GM23338 (cell line): ENCODE measurements around the gene OTUD3. TPM values are rescaled to one million over a fixed set of nuclear protein-coding genes. Genes with fewer than 3 reads are reported as not detected.

Experiments
- ATAC-seq: fragments of 200-7000 bp; cut with Tn5 transposase; 3 replicates; pipeline ENCODE4 v1.9.1; 2020
- DNase-seq: peaks from one replicate; pipeline ENCODE4 v3.0.0-alpha.2; 2015; ENCODE audit warnings: low spot score
- H2AFZ ChIP-seq: fragments of 200-600 bp; sonication (generic); 2 replicates; pipeline ENCODE4 v1.8.0; 2016; ENCODE audit warnings: antibody characterized with exemption, mild to moderate bottlenecking, moderate library complexity
- H3F3A ChIP-seq: fragments of 200-600 bp; sonication (generic); replicated peaks from 2 replicates; pipeline ENCODE4 v1.8.0; 2017; ENCODE audit warnings: antibody characterized with exemption, mixed run types, low read depth
- H3K27ac ChIP-seq: fragments of 200-600 bp; sonication (generic); 2 replicates; pipeline ENCODE4 v1.6.1; 2016; ENCODE audit warnings: low read depth
- H3K27me3 ChIP-seq: fragments of 200-600 bp; sonication (generic); 2 replicates; pipeline ENCODE4 v1.8.0; 2016; ENCODE audit warnings: mild to moderate bottlenecking, mixed run types, moderate library complexity; ENCODE audit not compliant: insufficient read depth
- H3K36me3 ChIP-seq: fragments of 200-600 bp; sonication (generic); 2 replicates; pipeline ENCODE4 v1.8.0; 2016; ENCODE audit warnings: mild to moderate bottlenecking; ENCODE audit not compliant: insufficient read depth
- H3K4me1 ChIP-seq: fragments of 200-600 bp; sonication (generic); 2 replicates; pipeline ENCODE4 v1.8.0; 2016; ENCODE audit warnings: mild to moderate bottlenecking, moderate library complexity; ENCODE audit not compliant: insufficient read depth
- H3K4me2 ChIP-seq: fragments of 200-600 bp; sonication (generic); 2 replicates; pipeline ENCODE4 v1.7.1; 2017; ENCODE audit warnings: mixed run types
- H3K4me3 ChIP-seq: fragments of 200-600 bp; sonication (generic); 2 replicates; pipeline ENCODE4 v1.6.1; 2016; ENCODE audit warnings: mixed run types
- H3K79me2 ChIP-seq: fragments of 200-600 bp; sonication (generic); replicated peaks from 2 replicates; pipeline ENCODE4 v1.8.0; 2017; ENCODE audit warnings: mild to moderate bottlenecking; ENCODE audit not compliant: insufficient read depth
- H3K9me2 ChIP-seq: fragments of 200-600 bp; sonication (generic); 2 replicates; pipeline ENCODE4 v1.8.0; 2017; ENCODE audit not compliant: insufficient read depth
- H4K20me1 ChIP-seq: fragments of 200-600 bp; sonication (generic); replicated peaks from 2 replicates; pipeline ENCODE4 v1.8.0; 2017; ENCODE audit warnings: mild to moderate bottlenecking; ENCODE audit not compliant: insufficient read depth
- H3K27ac Mint-ChIP-seq: 2 replicates; pipeline ENCODE4 v1.8.0; 2020; ENCODE audit warnings: inconsistent platforms, mild to moderate bottlenecking, moderate library complexity, mixed read lengths
- H3K27me3 Mint-ChIP-seq: 3 replicates; pipeline ENCODE4 v1.8.0; 2022; ENCODE audit warnings: low read depth, mild to moderate bottlenecking, moderate library complexity, mixed read lengths, inconsistent platforms; ENCODE audit not compliant: insufficient read depth, poor library complexity
- H3K36me3 Mint-ChIP-seq: 3 replicates; pipeline ENCODE4 v1.8.0; 2021; ENCODE audit warnings: low read depth, mild to moderate bottlenecking, inconsistent platforms, moderate library complexity, mixed read lengths
- H3K4me1 Mint-ChIP-seq: 3 replicates; pipeline ENCODE4 v1.8.0; 2020; ENCODE audit warnings: mild to moderate bottlenecking, inconsistent platforms, mixed read lengths
- H3K4me3 Mint-ChIP-seq: 3 replicates; pipeline ENCODE4 v1.8.0; 2021; ENCODE audit warnings: moderate library complexity, mild to moderate bottlenecking, inconsistent platforms, mixed read lengths
- H3K9me3 Mint-ChIP-seq: 3 replicates; pipeline ENCODE4 v1.8.0; 2020; ENCODE audit warnings: moderate library complexity, mild to moderate bottlenecking, inconsistent platforms, mixed read lengths
- CREB1 ChIP-seq: fragments of 250-450 bp; sonication (Bioruptor Pico); IDR thresholded peaks from 2 replicates; pipeline ENCODE4 v1.5.0; 2020; ENCODE audit warnings: low read depth, mild to moderate bottlenecking, moderate library complexity
- CTCF ChIP-seq, 2 experiments: fragments of 200-600 bp in 1 of 2; sonication (generic) in 1 of 2; conservative IDR thresholded peaks; 2 replicates each; pipeline versions ENCODE4 v1.5.1 to v1.6.1; 2016 to 2017; ENCODE audit warnings: antibody characterized with exemption in 2 of 2, low read depth in 2 of 2, mild to moderate bottlenecking in 2 of 2, moderate library complexity in 1 of 2
- ETS1 ChIP-seq: IDR thresholded peaks from 2 replicates; pipeline ENCODE4 v1.6.1; 2016; ENCODE audit warnings: antibody characterized with exemption
- EZH2 ChIP-seq: fragments of 200-600 bp; sonication (generic); IDR thresholded peaks from one replicate; pipeline ENCODE4 v1.8.0; 2017; ENCODE audit warnings: antibody characterized with exemption, mild to moderate bottlenecking, low read depth; ENCODE audit not compliant: unreplicated experiment
- EZH2phosphoT487 ChIP-seq: fragments of 200-600 bp; sonication (generic); IDR thresholded peaks from one replicate; pipeline ENCODE4 v1.8.1; 2018; ENCODE audit warnings: antibody characterized with exemption; ENCODE audit not compliant: unreplicated experiment
- JUNB ChIP-seq: IDR thresholded peaks from one replicate; pipeline ENCODE4 v1.6.1; 2016; ENCODE audit warnings: antibody characterized with exemption; ENCODE audit not compliant: unreplicated experiment
- NANOG ChIP-seq: IDR thresholded peaks from 2 replicates; pipeline ENCODE4 v1.6.1; 2016; ENCODE audit warnings: antibody characterized with exemption, borderline replicate concordance
- POLR2AphosphoS5 ChIP-seq: IDR thresholded peaks from 2 replicates; pipeline ENCODE4 v1.6.1; 2016; ENCODE audit warnings: antibody characterized with exemption, low read depth
- REST ChIP-seq: IDR thresholded peaks from one replicate; pipeline ENCODE4 v1.6.1; 2018; ENCODE audit warnings: antibody characterized with exemption; ENCODE audit not compliant: unreplicated experiment
- STAT1 ChIP-seq: IDR thresholded peaks from one replicate; pipeline ENCODE4 v1.6.1; 2016; ENCODE audit warnings: antibody characterized with exemption; ENCODE audit not compliant: unreplicated experiment
- ZNF114 ChIP-seq: fragments of 250-450 bp; sonication (Bioruptor Pico); IDR thresholded peaks from 2 replicates; pipeline ENCODE4 v1.5.0; 2020; ENCODE audit warnings: mild to moderate bottlenecking, moderate library complexity
- ZNF331 ChIP-seq: fragments of 250-450 bp; sonication (Bioruptor Pico); IDR thresholded peaks from 2 replicates; pipeline ENCODE4 v1.5.0; 2020; ENCODE audit warnings: low read depth, mild to moderate bottlenecking, moderate library complexity
- ZNF462 ChIP-seq: fragments of 250-450 bp; sonication (Bioruptor Pico); IDR thresholded peaks from 2 replicates; pipeline ENCODE4 v1.5.0; 2020; ENCODE audit warnings: mild to moderate bottlenecking, moderate library complexity
- polyA plus RNA-seq: library from polyadenylated mRNA; unstranded; fragments of >200 nt; fragmentation: Nextera tagmentation; extraction: Ambion mirVana; gene quantifications from 2 replicates; pipeline ENCODE4 v1.2.1, GENCODE V29; 2016
- total RNA-seq: library from RNA; depleted of rRNA; stranded (reverse); fragments of >200 nt; shearing (Covaris generic); gene quantifications from 2 replicates; pipeline ENCODE4 v1.2.3, GENCODE V29; 2014

The OTUD3 gene
- total and polyA plus RNA-seq, 2 experiments from 2014 or later: 3.0 to 12.9 TPM

- no peak overlapping the region for H3K27ac Mint-ChIP-seq
Observed at GRCh38 chr1:19923953-19924346, 41.8 kb downstream of the OTUD3 start.

More at GRCh38 chr1:19923953-19924346, 41.8 kb downstream of the OTUD3 start:
- H2AFZ ChIP-seq: no peak overlapping the region
- no peak for DNase-seq
- TF ChIP-seq REST: no peak
- TF ChIP-seq ETS1: no peak
- no peak for TF ChIP-seq ZNF114 (CRISPR knock-in tag)
- no peak for TF ChIP-seq JUNB
- no peak for TF ChIP-seq EZH2
- TF ChIP-seq ZNF462 (CRISPR knock-in tag): no peak
- TF ChIP-seq NANOG: no peak
- no peak for TF ChIP-seq POLR2AphosphoS5
- no peak for TF ChIP-seq STAT1
- TF ChIP-seq ZNF331 (CRISPR knock-in tag): no peak
- TF ChIP-seq CTCF (conservative IDR thresholded peaks at IDR 0.05; ENCODE audit: low read depth in 2 of 2): no peak
- no peak for TF ChIP-seq EZH2phosphoT487
- no peak for TF ChIP-seq CREB1 (CRISPR knock-in tag)
- Mint-ChIP-seq H3K27me3 (peaks cover 6% of the 10 kb centered on the region), H3K9me3 (no peaks in the 10 kb centered on the region; the same call in 2 of the 3 replicates), H3K36me3 (no peaks in the 10 kb centered on the region), H3K4me3 (no peak overlapping the region), H3K4me1 (peaks cover 5% of the 10 kb centered on the region; the same call in 1 of the 3 replicates)
- no peaks in the 10 kb centered on the region for H3F3A ChIP-seq
- no peak overlapping the region for H3K4me2 ChIP-seq
- H3K4me1 ChIP-seq: no peaks in the 10 kb centered on the region
- 0 out of 2 replicates have a peak, but pooled peaks cover 4% of the 10 kb centered on the region for H3K9me2 ChIP-seq
- H3K4me3 ChIP-seq: no peak overlapping the region
- no peak overlapping the region for H3K27ac ChIP-seq
- H3K79me2 ChIP-seq: no peaks in the 10 kb centered on the region
- H3K36me3 ChIP-seq: no peaks in the 10 kb centered on the region
- H3K27me3 ChIP-seq: no peaks in the 10 kb centered on the region
- ATAC-seq: no peak
- no peaks in the 10 kb centered on the region for H4K20me1 ChIP-seq
